Neuronal stem cell (in vitro differentiated cells): ENCODE data around the gene GINS2.

Experiments used
- DNase-seq: peaks from one replicate; pipeline ENCODE4 v3.0.0-alpha.2; 2013; ENCODE audit warnings: low spot score
- H2AFZ ChIP-seq: one replicate; pipeline ENCODE4 v1.6.1; 2013; ENCODE audit warnings: mild to moderate bottlenecking, low read length, inconsistent platforms
- H2AK5ac ChIP-seq: 2 replicates; pipeline ENCODE4 v1.6.1; 2013; ENCODE audit warnings: low read depth, mild to moderate bottlenecking, inconsistent platforms, low read length, moderate library complexity, mixed read lengths
- H2BK120ac ChIP-seq: 2 replicates; pipeline ENCODE4 v1.6.1; 2013; ENCODE audit warnings: low read depth, mild to moderate bottlenecking, inconsistent platforms, low read length, moderate library complexity, mixed read lengths
- H2BK12ac ChIP-seq: one replicate; pipeline ENCODE4 v1.6.1; 2013; ENCODE audit warnings: low read length, inconsistent platforms
- H2BK15ac ChIP-seq: 2 replicates; pipeline ENCODE4 v1.6.1; 2013; ENCODE audit warnings: mild to moderate bottlenecking, low read length, inconsistent platforms, mixed read lengths
- H2BK5ac ChIP-seq: one replicate; pipeline ENCODE4 v1.6.1; 2013; ENCODE audit warnings: inconsistent platforms, mild to moderate bottlenecking, low read length, moderate library complexity
- H3K14ac ChIP-seq: one replicate; pipeline ENCODE4 v1.6.1; 2013; ENCODE audit warnings: low read length, inconsistent platforms
- H3K18ac ChIP-seq: 2 replicates; pipeline ENCODE4 v1.6.1; 2013; ENCODE audit warnings: low read length, inconsistent platforms
- H3K23ac ChIP-seq: 2 replicates; pipeline ENCODE4 v1.6.1; 2013; ENCODE audit warnings: low read depth, mild to moderate bottlenecking, mixed read lengths, low read length, inconsistent platforms; ENCODE audit not compliant: poor library complexity
- H3K27ac ChIP-seq: replicated peaks from 3 replicates; pipeline ENCODE4 v1.5.1; 2013; ENCODE audit warnings: low read length, inconsistent platforms
- H3K27me3 ChIP-seq, 3 experiments: 2 replicates each; pipeline ENCODE4 v1.6.1; 2013; ENCODE audit warnings: low read length in 3 of 3, mild to moderate bottlenecking in 2 of 3, inconsistent platforms in 1 of 3, low read depth in 1 of 3, mixed read lengths in 1 of 3, moderate library complexity in 1 of 3; ENCODE audit not compliant: control insufficient read depth in 3 of 3, insufficient read depth in 3 of 3
- H3K36me3 ChIP-seq, 2 donors: replicated peaks in 1 of 2; 2 replicates each; pipeline ENCODE4 v1.6.1; 2013; ENCODE audit warnings: low read length in 2 of 2; ENCODE audit not compliant: control insufficient read depth in 2 of 2, insufficient read depth in 2 of 2
- H3K4ac ChIP-seq: 2 replicates; pipeline ENCODE4 v1.6.1; 2013; ENCODE audit warnings: inconsistent platforms, mild to moderate bottlenecking, low read length, moderate library complexity
- H3K4me1 ChIP-seq, 2 donors: 1 replicate in 1 of 2; 2 replicates in 1 of 2; pipeline ENCODE4 v1.6.1; 2013; ENCODE audit warnings: low read length in 2 of 2, low read depth in 1 of 2; ENCODE audit not compliant: control insufficient read depth in 2 of 2, insufficient read depth in 1 of 2
- H3K4me2 ChIP-seq: one replicate; pipeline ENCODE4 v1.6.1; 2013; ENCODE audit warnings: mild to moderate bottlenecking, low read length, inconsistent platforms; ENCODE audit not compliant: insufficient read depth, poor library complexity, severe bottlenecking
- H3K4me3 ChIP-seq, 2 donors: 2 replicates each; pipeline ENCODE4 v1.5.1; 2013; ENCODE audit warnings: low read length in 2 of 2, mild to moderate bottlenecking in 2 of 2, inconsistent platforms in 1 of 2, moderate library complexity in 1 of 2
- H3K79me1 ChIP-seq: one replicate; pipeline ENCODE4 v1.6.1; 2013; ENCODE audit warnings: low read depth, mild to moderate bottlenecking, inconsistent platforms, low read length, moderate library complexity
- H3K9ac ChIP-seq: one replicate; pipeline ENCODE4 v1.6.1; 2013; ENCODE audit warnings: mild to moderate bottlenecking, low read depth, low read length, inconsistent platforms; ENCODE audit not compliant: poor library complexity
- H3K9me3 ChIP-seq, 2 donors: replicated peaks in 1 of 2; 2 replicates each; pipeline versions ENCODE3 to v1.6.1; 2013; ENCODE audit warnings: low read length in 2 of 2, mild to moderate bottlenecking in 2 of 2, inconsistent platforms in 1 of 2, low read depth in 1 of 2, mixed read lengths in 1 of 2, moderate library complexity in 1 of 2; ENCODE audit not compliant: control insufficient read depth in 2 of 2, insufficient read depth in 1 of 2
- H4K8ac ChIP-seq: one replicate; pipeline ENCODE4 v1.6.1; 2013; ENCODE audit warnings: low read depth, mild to moderate bottlenecking, inconsistent platforms, low read length, moderate library complexity
- H4K91ac ChIP-seq: one replicate; pipeline ENCODE4 v1.6.1; 2013; ENCODE audit warnings: low read length, low read depth, mild to moderate bottlenecking, inconsistent platforms; ENCODE audit not compliant: poor library complexity
- WGBS, 2 donors: extraction: QIAGEN DNeasy Blood & Tissue Kit; methylation state at CpG; one replicate each; pipeline ENCODE4 v1.1.7; 2013; ENCODE audit warnings: missing lambda C conversion rate in 2 of 2, mixed read lengths in 1 of 2; ENCODE audit not compliant: insufficient read length in 2 of 2, insufficient replicate concordance in 1 of 2; ENCODE audit errors: extremely low coverage in 2 of 2; 5-methylcytosine and 5-hydroxymethylcytosine counted together

The GINS2 gene

DNA sequence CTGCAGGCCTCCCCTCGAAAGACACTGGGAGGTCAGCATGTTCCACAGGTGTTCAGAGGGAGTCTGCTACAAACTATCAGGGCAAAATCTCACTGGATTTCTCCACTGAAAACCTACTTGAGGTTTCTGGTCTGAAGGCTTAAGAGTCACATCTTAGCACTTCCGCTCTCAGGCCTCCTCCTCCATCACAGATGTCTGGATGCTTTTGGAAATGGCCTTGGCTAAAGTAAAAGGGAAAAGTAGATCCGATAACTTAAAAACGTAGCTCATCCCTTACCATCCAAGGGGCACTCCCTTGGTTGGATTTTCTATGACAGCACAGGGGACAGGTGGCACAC is 14.4 kb downstream of the GINS2 start:
- Histone ChIP-seq H3K36me3 (peaks cover 40 to 98% of the 10 kb centered on the region in 2 donors), H3K9me3 (no peaks in the 10 kb centered on the region), H4K8ac (no peak overlapping the region), H3K4me2 (no peak overlapping the region), H3K4me3 (no peak overlapping the region), H2BK120ac (no peak overlapping the region), H2BK15ac (no peak overlapping the region), H2BK12ac (no peak overlapping the region), H3K79me1 (no peaks in the 10 kb centered on the region), H2BK5ac (no peak overlapping the region), H3K27me3 (no peaks in the 10 kb centered on the region), H3K14ac (no peak overlapping the region), H2AFZ (no peak overlapping the region), H3K23ac (no peak overlapping the region), H3K9ac (no peak overlapping the region), H3K18ac (no peak overlapping the region), H3K4me1 (no peaks in the 10 kb centered on the region), H3K4ac (no peak overlapping the region), H2AK5ac (no peak overlapping the region), H3K27ac (no peak overlapping the region), H4K91ac (no peak overlapping the region)
- DNase-seq: no peak
- WGBS, 2 donors: no CpG with 5 or more reads among the region's 4 CpGs

DNA sequence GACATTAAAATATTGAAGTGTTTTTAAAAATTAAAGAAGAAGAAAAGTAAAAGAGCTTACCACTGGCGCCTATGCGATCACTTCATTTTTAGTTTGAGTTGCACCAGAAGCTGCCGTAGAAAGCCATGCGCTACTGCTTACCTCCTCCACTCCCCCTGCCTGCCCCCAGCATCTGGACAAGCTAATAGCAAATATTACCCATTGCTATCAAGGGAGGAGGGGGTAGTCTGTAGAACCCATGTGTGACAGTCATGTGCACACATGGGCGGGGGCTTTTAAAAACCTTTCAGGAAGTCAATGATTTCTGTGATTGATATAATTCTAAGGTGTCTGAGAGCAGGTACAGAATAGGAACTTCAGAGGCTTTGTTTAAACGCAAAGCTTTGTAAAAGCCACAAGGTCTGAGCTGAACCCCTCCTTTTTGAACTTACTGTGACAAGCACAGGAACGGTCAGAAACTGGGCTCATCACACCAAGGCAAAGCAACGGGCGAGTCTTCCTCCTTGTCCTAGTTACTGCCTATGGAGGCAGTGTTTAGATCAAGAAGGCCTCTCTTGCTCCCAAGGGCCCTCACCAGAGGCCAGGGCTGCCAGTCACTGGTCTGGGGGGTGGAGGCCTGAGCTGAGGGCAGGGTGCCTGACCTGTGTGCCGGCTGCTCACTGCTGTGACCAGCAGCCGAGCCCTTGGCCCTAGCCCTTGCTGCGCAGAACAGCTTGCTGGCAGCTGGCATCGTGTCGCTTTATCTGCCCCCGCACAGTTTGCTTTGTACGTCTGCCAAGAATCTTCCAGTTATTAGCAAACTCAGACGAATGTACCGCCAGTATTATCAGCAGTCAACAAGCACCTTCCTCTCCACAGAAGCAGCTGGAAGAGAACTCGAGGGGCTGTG is 15.0 kb downstream of the GINS2 start:
- Histone ChIP-seq H2BK120ac (no peak overlapping the region), H3K4ac (no peak overlapping the region), H3K79me1 (no peaks in the 10 kb centered on the region), H2BK15ac (no peak overlapping the region), H3K36me3 (peaks cover 40 to 98% of the 10 kb centered on the region in 2 donors), H3K14ac (no peak overlapping the region), H3K27ac (no peak overlapping the region), H3K27me3 (no peaks in the 10 kb centered on the region), H3K9ac (peak overlapping the region; percentile 39), H2AFZ (no peak overlapping the region), H4K8ac (no peak overlapping the region), H3K18ac (no peak overlapping the region), H3K9me3 (no peaks in the 10 kb centered on the region), H2AK5ac (no peak overlapping the region), H3K4me1 (no peaks in the 10 kb centered on the region), H3K23ac (no peak overlapping the region), H2BK5ac (no peak overlapping the region), H3K4me3 (no peak overlapping the region), H2BK12ac (no peak overlapping the region), H3K4me2 (no peak overlapping the region), H4K91ac (no peak overlapping the region)
- no peak for DNase-seq
- no CpG with 5 or more reads among the region's 19 CpGs for WGBS, 2 donors

DNA sequence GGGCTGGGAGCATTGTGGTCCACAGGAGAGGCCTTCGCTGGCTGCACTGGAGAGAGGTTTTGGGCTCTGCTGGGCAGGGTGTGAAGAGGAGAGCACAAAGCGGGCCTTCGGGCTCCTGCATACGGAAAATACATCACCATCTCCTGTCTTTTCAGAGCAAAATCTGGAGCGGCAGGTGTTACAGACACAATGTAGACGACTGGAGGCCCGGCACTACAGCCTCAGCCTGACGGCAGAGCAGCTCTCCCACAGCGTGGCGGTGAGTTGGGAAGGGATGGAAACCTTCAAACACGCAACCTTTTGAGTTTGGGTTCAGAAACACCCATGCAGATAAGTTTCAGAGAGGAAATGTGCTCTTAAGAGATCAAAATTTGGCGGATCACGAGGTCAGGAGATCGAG is 17.9 kb downstream of the GINS2 start:
- Histone ChIP-seq H2AK5ac (no peak overlapping the region), H3K36me3 (peaks cover 40 to 98% of the 10 kb centered on the region in 2 donors)
- no peak for DNase-seq

GRCh38 chr16:85668676-85669424 is 19.9 kb downstream of the GINS2 start:
- Histone ChIP-seq H3K4ac (no peak overlapping the region), H3K36me3 (peaks cover 45 to 98% of the 10 kb centered on the region in 2 donors)

More for the DNA sequence above, 17.9 kb downstream of the GINS2 start:
- no peak overlapping the region for H2AFZ ChIP-seq
- no peaks in the 10 kb centered on the region for H3K4me1 ChIP-seq
- no peak overlapping the region for H3K4me2 ChIP-seq
- H2BK5ac ChIP-seq: no peak overlapping the region
- H3K9me3 ChIP-seq: no peaks in the 10 kb centered on the region
- H4K8ac ChIP-seq: no peak overlapping the region
- H3K4me3 ChIP-seq: no peak overlapping the region
- H4K91ac ChIP-seq: no peak overlapping the region
- H3K4ac ChIP-seq: no peak overlapping the region
- no peak overlapping the region for H2BK12ac ChIP-seq
- no peak overlapping the region for H3K23ac ChIP-seq
- H3K14ac ChIP-seq: no peak overlapping the region
- H3K79me1 ChIP-seq: no peaks in the 10 kb centered on the region
- no peak overlapping the region for H3K18ac ChIP-seq
- no peak overlapping the region for H3K27ac ChIP-seq
- no CpG with 5 or more reads among the region's 14 CpGs for WGBS, 2 donors
- no peak overlapping the region for H3K9ac ChIP-seq
- H2BK120ac ChIP-seq: no peak overlapping the region
- H2BK15ac ChIP-seq: no peak overlapping the region
- H3K27me3 ChIP-seq: no peaks in the 10 kb centered on the region

More at GRCh38 chr16:85668676-85669424, 19.9 kb downstream of the GINS2 start:
- H3K14ac ChIP-seq: no peak overlapping the region
- H3K18ac ChIP-seq: no peak overlapping the region
- no CpG with 5 or more reads among the region's 10 CpGs for WGBS, 2 donors
- H4K91ac ChIP-seq: no peak overlapping the region
- no peak overlapping the region for H3K23ac ChIP-seq
- no peak overlapping the region for H3K4me3 ChIP-seq
- no peak overlapping the region for H2BK5ac ChIP-seq
- no peak overlapping the region for H2BK120ac ChIP-seq
- no peak overlapping the region for H2AK5ac ChIP-seq
- no peak overlapping the region for H4K8ac ChIP-seq
- H2AFZ ChIP-seq: no peak overlapping the region
- H3K27me3 ChIP-seq: no peaks in the 10 kb centered on the region
- H3K4me2 ChIP-seq: no peak overlapping the region
- no peak overlapping the region for H3K27ac ChIP-seq
- DNase-seq: no peak
- H2BK12ac ChIP-seq: no peak overlapping the region
- no peaks in the 10 kb centered on the region for H3K79me1 ChIP-seq
- H3K9me3 ChIP-seq: peaks cover 0 to 2% of the 10 kb centered on the region in 2 donors
- H3K4me1 ChIP-seq: no peaks in the 10 kb centered on the region
- no peak overlapping the region for H3K9ac ChIP-seq
- H2BK15ac ChIP-seq: no peak overlapping the region
